CD4-positive, alpha-beta T cell (primary cell): ENCODE measurements around the gene MMAA. TPM values are rescaled to one million over a fixed set of nuclear protein-coding genes. Genes with fewer than 3 reads are reported as not detected.
"Not testable (repeated sequence)": the region's sequence is repeated elsewhere in the genome, so short reads cannot be mapped to it uniquely, and the experiment has no call there.

ENCODE experiments used
- ATAC-seq: fragments of 200-7000 bp; cut with Tn5 transposase; one replicate; pipeline ENCODE4 v1.10.0; 2022; ENCODE audit warnings: mild to moderate bottlenecking; ENCODE audit not compliant: poor library complexity
- CTCF ChIA-PET: fragments of 350-600 bp; sonication (Branson Sonifier 250); formaldehyde crosslinking; loops from one replicate; lab custom pipeline; 2021; ENCODE audit warnings: antibody characterized with exemption, inconsistent platforms; lab: Charles Lee
- POLR2A ChIA-PET: fragments of 350-600 bp; sonication (Branson Sonifier 250); formaldehyde crosslinking; loops from one replicate; lab custom pipeline; 2021; ENCODE audit warnings: antibody characterized with exemption, inconsistent platforms; lab: Charles Lee
- DNase-seq, 14 experiments: peaks; one replicate each; pipeline ENCODE4 v3.0.0-alpha.2; 2013 to 2020; ENCODE audit warnings: mixed read lengths in 2 of 14
- H3K27ac ChIP-seq, 2 donors: one replicate each; pipeline versions ENCODE4 v1.5.1 to v1.7.0; 2013; ENCODE audit warnings: low read length in 2 of 2, low read depth in 1 of 2, mild to moderate bottlenecking in 1 of 2
- H3K27me3 ChIP-seq, 2 experiments: 1 replicate in 1 of 2; 2 replicates in 1 of 2; pipeline versions ENCODE4 v1.6.1 to v1.7.0; 2013; ENCODE audit warnings: low read length in 2 of 2, control low read depth in 1 of 2, mild to moderate bottlenecking in 1 of 2, moderate library complexity in 1 of 2; ENCODE audit not compliant: insufficient read depth in 2 of 2, control insufficient read depth in 1 of 2
- H3K36me3 ChIP-seq: one replicate; pipeline ENCODE4 v1.6.1; 2013; ENCODE audit warnings: low read length, control low read depth; ENCODE audit not compliant: insufficient read depth
- H3K4me1 ChIP-seq: one replicate; pipeline ENCODE4 v1.6.1; 2013; ENCODE audit warnings: low read length, control low read depth; ENCODE audit not compliant: insufficient read depth
- H3K4me3 ChIP-seq: one replicate; pipeline ENCODE4 v1.5.1; 2013; ENCODE audit warnings: mild to moderate bottlenecking, low read length, moderate library complexity
- H3K9me3 ChIP-seq, 2 experiments: 1 replicate in 1 of 2; 2 replicates in 1 of 2; pipeline versions ENCODE4 v1.6.1 to v1.7.0; 2013; ENCODE audit warnings: low read length in 2 of 2, mild to moderate bottlenecking in 2 of 2, control low read depth in 1 of 2, moderate library complexity in 1 of 2; ENCODE audit not compliant: control insufficient read depth in 1 of 2, insufficient read depth in 1 of 2
- H3K27ac Mint-ChIP-seq: one replicate; pipeline ENCODE4 v1.8.0; 2020; ENCODE audit warnings: mixed read lengths
- H3K27me3 Mint-ChIP-seq: one replicate; pipeline ENCODE4 v1.8.0; 2021; ENCODE audit warnings: mixed read lengths
- H3K36me3 Mint-ChIP-seq: one replicate; pipeline ENCODE4 v1.8.0; 2021; ENCODE audit warnings: low read depth, mixed read lengths
- H3K4me1 Mint-ChIP-seq: one replicate; pipeline ENCODE4 v1.8.0; 2021; ENCODE audit warnings: low read depth, mixed read lengths
- H3K4me3 Mint-ChIP-seq: one replicate; pipeline ENCODE4 v1.8.0; 2020; ENCODE audit warnings: mild to moderate bottlenecking, mixed read lengths
- H3K9me3 Mint-ChIP-seq: one replicate; pipeline ENCODE4 v1.8.0; 2020; ENCODE audit warnings: mixed read lengths
- CTCF ChIP-seq: fragments of 200-600 bp; IDR thresholded peaks from one replicate; pipeline ENCODE4 v1.8.0; 2022; ENCODE audit warnings: antibody characterized with exemption, mild to moderate bottlenecking
- intact Hi-C, 2 experiments: fragments of 100-400 bp; cut with DNase I in 1 of 2; cut with micrococcal nuclease in 1 of 2; formaldehyde crosslinking; loops; one replicate each; pipeline versions ENCODE4 v1.15.1 to v1.9.0; 2023 to 2025; cut with DNase I, micrococcal nuclease
- total RNA-seq, 174 experiments: library from RNA in 2 of 174; stranded (reverse) in 2 of 174; gene quantifications; one replicate each; pipeline ENCODE4 v1.2.3 and lab custom pipeline; 2021 to 2026

The MMAA gene
- total RNA-seq, 2 experiments from 2014 or later: 7.0 to 7.2 TPM

GRCh38 chr4:145583191-145584055, 35.8 kb upstream of the MMAA start:
- intact Hi-C loops: no loop called here
- no peak for TF ChIP-seq CTCF
- Histone ChIP-seq H3K27ac (no peak overlapping the region), H3K27me3 (peaks cover 0 to 5% of the 10 kb centered on the region in 2 experiments), H3K36me3 (no peaks in the 10 kb centered on the region), H3K4me1 (no peaks in the 10 kb centered on the region), H3K4me3 (no peak overlapping the region), H3K9me3 (no peaks in the 10 kb centered on the region)
- H3K4me1 Mint-ChIP-seq: no peaks in the 10 kb centered on the region
- H3K27ac Mint-ChIP-seq: no peak overlapping the region
- POLR2A ChIA-PET: no interaction called here
- CTCF ChIA-PET: no interaction called here
- no peak overlapping the region for H3K4me3 Mint-ChIP-seq
- H3K36me3 Mint-ChIP-seq: no peaks in the 10 kb centered on the region
- ATAC-seq (no peak), DNase-seq (no peak)
- peaks cover 6% of the 10 kb centered on the region for H3K9me3 Mint-ChIP-seq
- peaks cover 16% of the 10 kb centered on the region for H3K27me3 Mint-ChIP-seq

GRCh38 chr4:145587088-145587754, 32.0 kb upstream of the MMAA start:
- no peaks in the 10 kb centered on the region for H3K36me3 Mint-ChIP-seq
- Histone ChIP-seq H3K27ac (no peak overlapping the region), H3K36me3 (no peaks in the 10 kb centered on the region), H3K27me3 (peaks cover 0 to 5% of the 10 kb centered on the region in 2 experiments), H3K4me3 (no peak overlapping the region), H3K9me3 (no peaks in the 10 kb centered on the region), H3K4me1 (no peaks in the 10 kb centered on the region)
- DNase-seq (no peak), ATAC-seq (no peak)
- CTCF ChIA-PET: no interaction called here
- H3K27ac Mint-ChIP-seq: no peak overlapping the region
- H3K4me1 Mint-ChIP-seq: no peaks in the 10 kb centered on the region
- H3K27me3 Mint-ChIP-seq: peaks cover 14% of the 10 kb centered on the region
- peaks cover under 1% of the 10 kb centered on the region for H3K9me3 Mint-ChIP-seq
- intact Hi-C loops: no loop called here
- POLR2A ChIA-PET: no interaction called here
- H3K4me3 Mint-ChIP-seq: no peak overlapping the region
- TF ChIP-seq CTCF: no peak

- H3K27ac ChIP-seq, H3K36me3 ChIP-seq, H3K4me3 ChIP-seq, POLR2A ChIA-PET, CTCF ChIA-PET, H3K9me3 ChIP-seq, DNase-seq, intact Hi-C loops, H3K4me3 Mint-ChIP-seq, H3K9me3 Mint-ChIP-seq, ATAC-seq, H3K4me1 Mint-ChIP-seq, H3K27ac Mint-ChIP-seq, H3K36me3 Mint-ChIP-seq, H3K27me3 ChIP-seq, H3K4me1 ChIP-seq: not testable (repeated sequence)
- H3K27me3 Mint-ChIP-seq: peaks cover 19% of the 10 kb centered on the region
Measured at GRCh38 chr4:145589381-145589780, 29.8 kb upstream of the MMAA start.
